Kidney (tissue), 14 donors: Measurements from ENCODE around the gene TERC. TPM values are rescaled to one million over a fixed set of nuclear protein-coding genes. Genes with fewer than 3 reads are reported as not detected.

Experiments used
- DNase-seq, 5 donors: peaks; one replicate each; pipeline ENCODE4 v3.0.0-alpha.2; 2013 to 2020
- FAIRE-seq: peaks from 2 replicates; lab custom pipeline; 2012; peaks lifted over from hg19 to GRCh38; lab: Jason Lieb, UNC
- H3K27ac ChIP-seq, 2 donors: one replicate each; pipeline ENCODE4 v1.7.0; 2013; ENCODE audit warnings: low read depth in 2 of 2, low read length in 2 of 2, inconsistent platforms in 1 of 2
- H3K27me3 ChIP-seq: one replicate; pipeline ENCODE4 v1.7.1; 2013; ENCODE audit warnings: low read length, inconsistent platforms; ENCODE audit not compliant: control insufficient read depth, insufficient read depth
- H3K36me3 ChIP-seq, 3 donors: one replicate each; pipeline versions ENCODE4 v1.7.0 to v1.7.1; 2013; ENCODE audit warnings: low read length in 3 of 3, control low read depth in 1 of 3, inconsistent platforms in 1 of 3; ENCODE audit not compliant: insufficient read depth in 3 of 3, control insufficient read depth in 2 of 3
- H3K4me1 ChIP-seq, 3 donors: one replicate each; pipeline versions ENCODE4 v1.7.0 to v1.7.1; 2013; ENCODE audit warnings: low read length in 3 of 3, inconsistent platforms in 1 of 3, low read depth in 1 of 3; ENCODE audit not compliant: control insufficient read depth in 2 of 3, insufficient read depth in 2 of 3
- H3K4me3 ChIP-seq, 3 donors: one replicate each; pipeline versions ENCODE4 v1.7.0 to v1.8.1; 2013; ENCODE audit warnings: low read length in 3 of 3, control low read depth in 1 of 3, inconsistent platforms in 1 of 3
- H3K9ac ChIP-seq, 3 donors: one replicate each; pipeline versions ENCODE4 v1.7.0 to v1.7.1; 2013; ENCODE audit warnings: low read length in 3 of 3, control low read depth in 1 of 3, inconsistent platforms in 1 of 3
- H3K9me3 ChIP-seq, 3 donors: one replicate each; pipeline versions ENCODE4 v1.7.0 to v1.7.1; 2013; ENCODE audit warnings: low read length in 3 of 3, control low read depth in 1 of 3, inconsistent platforms in 1 of 3; ENCODE audit not compliant: control insufficient read depth in 2 of 3, insufficient read depth in 1 of 3
- intact Hi-C: fragments of 100-400 bp; cut with DNase I; formaldehyde crosslinking; loops from one replicate; pipeline ENCODE4 v1.11.1; 2022
- polyA plus RNA-seq: library from polyadenylated mRNA; stranded (reverse); fragments of 350-450 nt; fragmentation: Illumina TruSeq; extraction: RNeasy Lipid Tissue Mini Kit (QIAGEN cat#74804); gene quantifications from one replicate; pipeline ENCODE4 v1.2.3, GENCODE V29; 2014; ENCODE audit warnings: low read depth, low replicate concordance; ENCODE audit not compliant: insufficient read depth
- total RNA-seq: library from RNA; stranded (reverse); fragmentation: NEBNext Ultra II Directional; extraction: Animal tissue kit (Norgen Biotek cat#: 25700); gene quantifications from one replicate; pipeline ENCODE4 v1.2.1, GENCODE V29; 2021
- TF ChIP-seq, protein P1 (sequence below): IDR thresholded peaks from 3 replicates; pipeline ENCODE4 v1.5.1; 2012; ENCODE audit warnings: mild to moderate bottlenecking, moderate library complexity, borderline replicate concordance; ENCODE audit not compliant: insufficient read depth; ENCODE audit errors: extremely low read depth
- donor health status: control.
- donor health status: control.
- donor health status: control.
- donor health status: control.
- donor health status: control.
- donor health status: DM: yes; HTN: yes; CAD: no.
- donor health status: Normal renal cell carcinoma (clear cell type).

Gene TERC
- total and polyA plus RNA-seq, 2 donors from 2014 or later: 2.1 TPM; not detected in 1

DNA sequence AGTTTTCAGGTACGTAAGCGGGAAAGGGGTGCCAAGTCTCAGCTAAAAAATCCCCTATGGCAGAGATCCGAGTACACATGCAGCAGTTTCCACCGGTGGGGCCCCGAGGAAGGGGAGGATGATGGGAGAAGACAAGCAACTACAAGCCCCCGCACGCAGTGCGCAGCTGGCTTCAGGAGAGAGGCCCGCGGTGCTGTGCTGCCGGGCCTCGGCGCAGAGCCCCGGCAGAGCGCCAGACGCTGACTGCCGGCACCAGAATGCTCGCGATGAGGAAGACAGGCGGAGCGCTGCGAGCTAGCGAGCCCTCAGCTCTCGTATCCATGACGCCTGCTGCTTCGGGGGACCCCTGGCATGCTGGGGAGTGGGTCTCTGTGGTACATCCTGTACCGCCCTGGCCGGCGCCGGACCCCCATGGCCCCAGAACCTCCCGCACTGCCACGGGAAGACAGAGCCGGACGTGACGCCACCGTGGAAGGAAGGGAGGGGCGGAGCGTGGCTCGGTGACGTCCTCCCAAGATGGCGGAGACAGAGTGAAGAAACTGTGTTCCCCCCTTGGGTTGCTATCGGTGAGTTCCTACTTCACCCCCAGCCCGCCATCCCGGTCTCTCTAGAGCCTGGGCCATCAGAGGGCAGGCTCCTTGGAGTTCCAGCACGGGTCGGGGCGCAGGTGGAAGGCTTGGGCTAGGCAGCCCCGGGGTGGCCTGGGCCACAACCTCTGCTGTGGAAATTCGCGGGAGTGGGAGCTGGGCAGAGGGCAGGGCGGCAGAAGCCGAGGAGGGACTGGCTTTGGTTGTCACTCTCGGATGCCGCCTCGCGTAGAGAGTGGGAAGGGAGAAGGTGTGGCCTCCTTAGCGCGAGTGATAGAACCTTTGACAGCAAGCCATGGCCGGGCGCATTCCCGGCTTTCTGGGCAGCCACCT lies 8.3 kb upstream of the TERC start, which contains the start of gene MYNN:
Gene MYNN (plus strand): TSS at position 500 of the 920 bp plus-strand sequence. CDS start 900 bp downstream, outside the sequence.
- TF ChIP-seq, protein P1, sequence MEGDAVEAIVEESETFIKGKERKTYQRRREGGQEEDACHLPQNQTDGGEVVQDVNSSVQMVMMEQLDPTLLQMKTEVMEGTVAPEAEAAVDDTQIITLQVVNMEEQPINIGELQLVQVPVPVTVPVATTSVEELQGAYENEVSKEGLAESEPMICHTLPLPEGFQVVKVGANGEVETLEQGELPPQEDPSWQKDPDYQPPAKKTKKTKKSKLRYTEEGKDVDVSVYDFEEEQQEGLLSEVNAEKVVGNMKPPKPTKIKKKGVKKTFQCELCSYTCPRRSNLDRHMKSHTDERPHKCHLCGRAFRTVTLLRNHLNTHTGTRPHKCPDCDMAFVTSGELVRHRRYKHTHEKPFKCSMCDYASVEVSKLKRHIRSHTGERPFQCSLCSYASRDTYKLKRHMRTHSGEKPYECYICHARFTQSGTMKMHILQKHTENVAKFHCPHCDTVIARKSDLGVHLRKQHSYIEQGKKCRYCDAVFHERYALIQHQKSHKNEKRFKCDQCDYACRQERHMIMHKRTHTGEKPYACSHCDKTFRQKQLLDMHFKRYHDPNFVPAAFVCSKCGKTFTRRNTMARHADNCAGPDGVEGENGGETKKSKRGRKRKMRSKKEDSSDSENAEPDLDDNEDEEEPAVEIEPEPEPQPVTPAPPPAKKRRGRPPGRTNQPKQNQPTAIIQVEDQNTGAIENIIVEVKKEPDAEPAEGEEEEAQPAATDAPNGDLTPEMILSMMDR: peak; percentile 12
- Histone ChIP-seq H3K4me1 (peaks cover 3 to 19% (median 7%) of the 10 kb centered on the region in 3 donors), H3K27me3 (no peaks in the 10 kb centered on the region), H3K4me3 (peak within 1 kb of the TSS; percentile 90 to 95 (median 93)), H3K9ac (peak within 1 kb of the TSS; percentile 89 to 100 (median 89)), H3K27ac (peak within 1 kb of the TSS; percentile 97), H3K9me3 (no peaks in the 10 kb centered on the region), H3K36me3 (peaks cover 0 to 2% (median 2%) of the 10 kb centered on the region in 3 donors)
- FAIRE-seq (no peak), DNase-seq (peak; percentile 94 to 98 (median 96))
- intact Hi-C loops: no loop called here

DNA sequence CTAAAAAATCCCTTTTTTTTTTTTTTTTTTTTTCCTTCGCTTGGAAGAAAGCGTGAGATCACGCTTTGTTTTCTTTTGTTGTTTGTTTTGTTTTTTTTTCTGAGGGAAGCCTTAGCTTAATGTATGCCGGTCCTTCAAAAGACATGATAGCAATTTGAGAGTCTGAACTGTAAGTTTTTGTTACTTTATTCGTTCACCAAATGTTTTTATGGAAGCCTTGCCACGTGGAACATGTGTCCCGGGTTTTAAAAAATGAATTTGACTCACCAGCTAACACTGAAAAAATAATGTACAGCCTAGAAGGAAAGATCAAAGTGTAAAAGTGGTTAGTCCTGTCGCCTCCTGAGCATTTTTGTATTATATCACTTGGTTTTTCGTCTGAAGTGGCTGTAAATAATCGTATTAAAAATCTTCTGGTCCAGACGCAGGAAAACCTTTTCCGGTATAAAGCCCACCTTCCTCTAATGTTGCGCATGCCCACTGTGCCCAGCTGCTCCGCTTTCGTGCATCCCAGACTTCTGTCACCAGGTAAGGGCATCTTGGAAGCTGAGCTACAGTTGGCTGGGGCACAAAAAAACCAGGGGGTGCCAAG lies 7.5 kb upstream of the TERC start:
- Histone ChIP-seq H3K27ac (peak overlapping the region; percentile 97), H3K4me3 (peak overlapping the region; percentile 90 to 95 (median 93)), H3K27me3 (no peaks in the 10 kb centered on the region), H3K9ac (peak overlapping the region; percentile 89 to 100 (median 89)), H3K4me1 (peaks cover 3 to 19% (median 7%) of the 10 kb centered on the region in 3 donors), H3K9me3 (no peaks in the 10 kb centered on the region), H3K36me3 (peaks cover 0 to 2% (median 0%) of the 10 kb centered on the region in 3 donors)
- intact Hi-C loops: no loop called here
- FAIRE-seq (no peak), DNase-seq (peak; percentile 85 to 95 (median 92))
- TF ChIP-seq, protein P1: no peak

DNA sequence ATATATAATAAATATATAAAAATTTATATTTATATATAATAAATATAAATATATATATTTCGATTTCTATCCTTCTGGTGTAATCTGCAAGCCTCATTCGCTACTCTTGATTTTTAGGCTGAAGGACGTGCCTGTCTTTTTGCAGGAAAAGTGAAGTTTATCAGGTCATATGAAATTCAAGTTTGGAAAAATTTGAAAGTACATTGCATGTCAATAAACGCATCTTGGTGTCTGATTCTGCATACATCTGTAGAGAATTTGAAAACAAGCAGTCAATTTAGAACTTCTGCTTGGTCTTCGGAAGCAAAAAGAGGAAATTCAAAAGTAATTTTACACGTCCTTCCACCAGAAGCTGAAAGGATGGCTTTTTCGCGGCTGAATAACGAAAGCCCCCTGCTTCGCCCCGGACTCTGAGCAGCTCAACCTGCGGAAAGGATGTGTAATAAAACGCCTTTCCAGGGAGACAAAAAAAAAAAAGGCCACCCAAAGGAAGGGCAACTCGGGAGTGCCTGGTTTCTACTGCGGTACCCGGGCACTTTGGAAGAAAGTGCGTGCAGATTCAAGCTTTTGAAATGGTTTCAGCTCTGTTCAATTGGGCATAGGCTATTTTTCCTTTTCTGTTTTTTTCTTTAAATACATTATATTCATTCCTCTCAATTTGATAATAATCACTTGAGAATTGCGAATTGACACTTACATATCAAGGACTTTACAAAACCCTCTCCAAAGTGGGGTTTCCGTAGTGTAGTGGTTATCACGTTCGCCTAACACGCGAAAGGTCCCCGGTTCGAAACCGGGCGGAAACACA lies 6.8 kb upstream of the TERC start:
- no peaks in the 10 kb centered on the region for H3K9me3 ChIP-seq
- H3K9ac ChIP-seq: peak overlapping the region; percentile 52 to 89 (median 89)
- peak overlapping the region; percentile 97 for H3K27ac ChIP-seq
- peak; percentile 80 for FAIRE-seq
- peaks cover 0 to 2% (median 0%) of the 10 kb centered on the region in 3 donors for H3K36me3 ChIP-seq
- H3K4me3 ChIP-seq: peak overlapping the region; percentile 90 to 95 (median 93)
- TF ChIP-seq, protein P1: no peak
- H3K4me1 ChIP-seq: peaks cover 3 to 19% (median 7%) of the 10 kb centered on the region in 3 donors
- peak; percentile 68 to 97 (median 86) for DNase-seq
- no peaks in the 10 kb centered on the region for H3K27me3 ChIP-seq
- intact Hi-C loops: no loop called here
